HL-60 (cell line): ENCODE measurements around the gene BFSP2.
"Not testable (repeated sequence)": the region's sequence is repeated elsewhere in the genome, so short reads cannot be mapped to it uniquely, and the experiment has no call there.

Experiments
- POLR2AphosphoS5 ChIP-seq: IDR thresholded peaks from 2 replicates; pipeline ENCODE4 v1.6.1; 2012; ENCODE audit warnings: low read depth
- TF ChIP-seq, protein P1 (sequence below): IDR thresholded peaks from one replicate; pipeline ENCODE4 v1.5.1; 2011; ENCODE audit warnings: low read length, control low read depth, inconsistent platforms; ENCODE audit not compliant: insufficient read depth

DNA sequence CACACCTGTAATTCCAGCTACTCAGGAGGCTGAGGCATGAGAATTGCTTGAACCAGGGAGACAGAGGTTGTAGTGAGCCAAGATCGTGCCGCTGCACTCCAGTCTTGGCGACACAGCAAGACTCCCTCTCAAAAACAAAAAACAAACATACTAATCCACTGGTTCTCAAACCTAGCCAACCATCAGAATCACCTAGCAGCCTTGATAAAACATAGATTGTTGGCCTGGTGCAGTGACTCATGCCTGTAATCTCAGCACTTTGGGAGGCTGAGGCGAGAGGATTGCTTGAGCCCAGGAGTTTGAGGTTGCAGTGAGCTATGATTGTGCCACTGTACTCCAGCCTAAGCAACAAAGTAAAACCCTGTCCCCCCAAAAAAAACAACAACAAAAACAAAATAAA is 121.1 kb downstream of the BFSP2 start:
- TF ChIP-seq, protein P1, sequence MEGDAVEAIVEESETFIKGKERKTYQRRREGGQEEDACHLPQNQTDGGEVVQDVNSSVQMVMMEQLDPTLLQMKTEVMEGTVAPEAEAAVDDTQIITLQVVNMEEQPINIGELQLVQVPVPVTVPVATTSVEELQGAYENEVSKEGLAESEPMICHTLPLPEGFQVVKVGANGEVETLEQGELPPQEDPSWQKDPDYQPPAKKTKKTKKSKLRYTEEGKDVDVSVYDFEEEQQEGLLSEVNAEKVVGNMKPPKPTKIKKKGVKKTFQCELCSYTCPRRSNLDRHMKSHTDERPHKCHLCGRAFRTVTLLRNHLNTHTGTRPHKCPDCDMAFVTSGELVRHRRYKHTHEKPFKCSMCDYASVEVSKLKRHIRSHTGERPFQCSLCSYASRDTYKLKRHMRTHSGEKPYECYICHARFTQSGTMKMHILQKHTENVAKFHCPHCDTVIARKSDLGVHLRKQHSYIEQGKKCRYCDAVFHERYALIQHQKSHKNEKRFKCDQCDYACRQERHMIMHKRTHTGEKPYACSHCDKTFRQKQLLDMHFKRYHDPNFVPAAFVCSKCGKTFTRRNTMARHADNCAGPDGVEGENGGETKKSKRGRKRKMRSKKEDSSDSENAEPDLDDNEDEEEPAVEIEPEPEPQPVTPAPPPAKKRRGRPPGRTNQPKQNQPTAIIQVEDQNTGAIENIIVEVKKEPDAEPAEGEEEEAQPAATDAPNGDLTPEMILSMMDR: not testable (repeated sequence)
- not testable (repeated sequence) for TF ChIP-seq POLR2AphosphoS5
